Mucosa of gallbladder (tissue), 1 donor: ENCODE data around the gene CTCF. TPM values are rescaled to one million over a fixed set of nuclear protein-coding genes. Genes with fewer than 3 reads are reported as not detected.

Experiments used
- DNase-seq: peaks from one replicate; pipeline ENCODE4 v3.0.0-alpha.2; 2020; ENCODE audit warnings: low spot score
- total RNA-seq: library from RNA; stranded (reverse); gene quantifications from one replicate; pipeline ENCODE4 v1.2.1, GENCODE V29; 2021
- donor health status: DM: no; HTN: no; CAD: no.

CTCF gene
- total RNA-seq, 1 donor from 2014 or later: 39.8 TPM

- no peak for DNase-seq
Observed at GRCh38 chr16:67651039-67651438, 88.7 kb downstream of the CTCF start.

DNA sequence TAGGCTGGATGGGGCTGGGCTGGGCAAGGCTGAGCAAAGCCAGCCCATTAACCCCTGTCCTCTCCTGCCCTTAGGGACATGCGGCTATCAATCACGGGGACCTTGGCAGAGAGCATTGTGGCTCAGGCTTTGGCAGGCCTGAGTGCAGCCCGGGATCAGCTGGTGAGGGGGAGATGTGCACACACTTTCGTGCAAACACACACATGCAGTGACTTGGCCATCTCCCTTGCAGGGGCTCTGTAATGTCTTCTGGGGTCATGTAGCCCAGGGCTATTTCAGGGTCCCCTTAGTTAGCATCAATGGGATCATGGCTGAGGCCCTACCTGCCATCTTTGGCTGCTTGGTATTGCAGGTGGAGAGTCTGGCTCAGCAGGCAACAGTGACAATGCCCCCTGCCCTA is 89.5 kb downstream of the CTCF start:
- no peak for DNase-seq

- no peak for DNase-seq
Observed at GRCh38 chr16:67652578-67653127, 90.3 kb downstream of the CTCF start.

DNA sequence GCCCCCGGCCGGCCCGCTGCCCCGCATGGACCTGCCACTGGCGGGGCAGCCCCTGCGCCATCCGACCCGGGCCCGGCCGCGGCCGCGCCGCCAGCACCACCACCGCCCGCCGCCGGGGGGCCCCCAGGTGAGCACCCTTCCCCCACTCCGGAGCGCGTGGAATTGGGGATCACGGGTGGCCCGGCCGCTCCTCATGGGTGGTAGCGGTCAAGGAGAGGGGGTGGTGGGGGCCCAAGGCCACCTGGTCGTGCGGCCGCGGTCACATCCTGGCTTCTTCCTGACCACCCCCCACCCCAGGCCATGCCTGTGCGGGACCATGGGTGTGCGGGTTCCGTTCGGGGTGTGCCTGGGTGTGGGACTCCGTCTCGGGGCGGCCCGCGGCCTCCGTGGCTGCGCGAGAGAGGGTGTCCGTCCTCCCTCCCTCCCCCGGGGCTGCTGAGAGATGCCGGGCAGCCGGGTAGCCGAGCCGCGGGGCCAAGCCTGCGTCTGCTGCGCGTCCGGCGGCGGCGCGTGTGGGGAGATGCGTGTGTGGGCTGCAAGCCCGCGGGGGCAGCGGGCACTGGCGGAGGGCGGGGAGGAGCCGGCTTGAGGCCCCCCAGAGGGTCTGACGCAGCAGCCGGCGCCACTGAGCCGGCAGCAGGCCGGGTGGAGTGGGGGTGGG is 90.9 kb downstream of the CTCF start:
- DNase-seq: no peak

DNA sequence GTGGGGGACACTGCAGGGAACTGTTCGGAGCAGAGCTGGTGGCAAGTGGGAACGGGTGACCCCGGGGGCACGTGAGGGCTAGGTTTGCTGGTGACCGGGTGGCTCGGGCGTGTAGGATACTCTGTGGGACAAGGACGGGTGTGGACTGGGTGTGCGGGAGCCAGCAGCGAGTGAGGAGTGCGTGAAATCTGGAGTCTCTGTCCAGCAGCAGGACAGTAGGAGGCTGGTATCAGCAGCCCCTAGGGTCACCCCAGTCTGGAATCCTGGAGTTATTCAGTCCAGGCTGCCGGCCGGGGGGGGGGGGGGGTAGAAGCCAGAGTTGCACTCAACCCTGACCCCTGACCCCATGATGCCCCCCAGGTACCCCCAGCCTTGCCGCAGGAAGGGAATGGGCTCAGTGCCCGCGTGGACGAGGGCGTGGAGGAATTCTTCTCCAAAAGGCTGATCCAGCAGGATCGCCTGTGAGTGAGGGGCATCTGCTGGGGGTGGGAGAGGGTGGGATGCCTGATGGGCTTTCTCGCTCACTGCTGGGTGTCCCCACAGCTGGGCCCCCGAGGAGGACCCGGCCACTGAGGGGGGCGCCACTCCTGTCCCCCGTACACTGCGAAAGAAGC is 91.6 kb downstream of the CTCF start:
- DNase-seq: no peak

DNA sequence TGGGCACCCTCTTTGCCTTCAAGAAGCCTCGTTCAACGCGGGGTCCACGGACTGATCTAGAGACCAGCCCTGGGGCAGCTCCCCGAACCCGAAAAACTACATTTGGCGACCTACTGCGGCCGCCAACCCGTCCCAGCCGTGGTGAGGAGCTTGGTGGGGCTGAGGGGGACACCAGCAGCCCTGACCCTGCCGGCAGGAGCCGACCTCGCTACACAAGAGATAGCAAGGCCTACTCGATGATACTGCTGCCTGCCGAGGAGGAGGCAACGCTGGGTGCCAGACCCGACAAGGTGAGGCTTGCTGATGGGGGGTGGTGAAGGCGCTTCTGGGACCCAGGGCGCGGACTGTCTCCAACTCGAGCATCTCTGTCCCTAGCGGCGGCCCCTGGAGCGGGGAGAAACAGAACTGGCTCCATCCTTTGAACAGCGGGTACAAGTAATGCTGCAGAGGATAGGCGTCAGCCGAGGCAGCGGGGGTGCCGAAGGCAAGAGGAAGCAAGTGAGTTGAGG is 92.1 kb downstream of the CTCF start:
- no peak for DNase-seq

- DNase-seq: no peak
Observed at GRCh38 chr16:67655363-67655762, 93.0 kb downstream of the CTCF start.

- DNase-seq: no peak
Observed at GRCh38 chr16:67656344-67657016, 94.2 kb downstream of the CTCF start.

DNA sequence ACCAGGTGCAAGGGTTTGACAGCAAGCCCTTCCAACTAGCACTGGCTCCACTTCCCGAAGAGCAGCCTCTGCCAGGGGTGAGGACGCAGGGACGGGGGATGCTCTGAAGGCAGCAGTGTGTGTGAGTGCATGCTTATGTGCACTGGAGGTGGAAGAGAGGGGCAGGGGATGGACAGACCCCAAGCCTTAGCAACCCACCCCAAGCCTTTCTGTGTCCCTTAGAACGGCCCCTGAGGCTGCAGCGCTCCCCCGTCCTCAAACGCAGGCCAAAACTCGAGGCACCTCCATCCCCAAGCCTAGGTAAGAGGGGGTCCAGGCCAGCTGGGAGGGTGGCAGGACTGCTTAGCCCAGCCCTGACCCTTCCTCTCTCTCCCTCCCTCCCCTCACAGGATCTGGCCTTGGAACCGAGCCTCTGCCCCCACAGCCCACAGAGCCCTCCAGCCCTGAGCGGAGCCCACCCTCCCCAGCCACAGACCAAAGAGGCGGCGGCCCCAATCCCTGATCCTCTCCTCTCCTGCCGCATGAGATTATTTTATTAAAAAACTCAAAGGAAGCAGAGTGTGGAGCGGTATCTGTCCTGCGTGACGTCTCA is 94.8 kb downstream of the CTCF start:
- DNase-seq: no peak

DNA sequence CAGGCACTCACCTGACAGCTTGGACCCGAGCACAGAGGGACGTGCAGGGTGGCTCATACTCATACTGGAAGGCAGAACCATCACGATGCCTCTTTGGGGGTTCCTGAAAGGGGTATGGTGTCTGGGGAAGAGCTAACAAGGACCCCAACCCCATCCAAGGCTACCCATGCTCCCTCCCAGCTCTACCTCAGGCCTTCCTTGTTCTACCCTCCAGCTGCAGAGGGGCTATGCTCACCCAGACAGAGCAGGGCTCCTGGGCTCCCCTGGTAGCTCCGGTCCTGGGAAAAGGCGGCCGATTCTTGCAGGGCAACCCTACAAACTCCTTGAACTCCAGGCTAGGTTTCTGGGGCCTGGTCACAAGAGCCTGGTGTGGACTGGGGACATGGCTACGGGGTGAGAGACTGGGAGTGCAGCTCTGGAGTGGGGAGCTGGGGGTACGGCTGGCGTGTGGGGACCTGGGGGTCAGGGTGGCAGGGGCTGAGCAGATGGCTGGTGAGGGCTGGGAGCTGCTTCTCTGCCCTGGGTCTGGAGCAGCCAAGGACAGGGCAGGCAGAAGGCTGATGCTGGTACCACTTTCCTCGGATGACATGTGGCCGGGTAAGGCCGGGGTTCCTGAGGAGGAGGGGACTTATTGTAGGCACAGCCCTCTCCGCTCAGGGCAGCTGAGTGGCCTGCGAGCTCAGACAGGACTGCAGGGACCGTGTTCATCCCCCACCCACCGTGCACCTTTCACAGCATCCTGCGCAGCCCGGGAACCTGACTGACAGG is 95.6 kb downstream of the CTCF start:
- no peak for DNase-seq

- no peak for DNase-seq
Observed at GRCh38 chr16:67658849-67659674, 96.7 kb downstream of the CTCF start.

DNA sequence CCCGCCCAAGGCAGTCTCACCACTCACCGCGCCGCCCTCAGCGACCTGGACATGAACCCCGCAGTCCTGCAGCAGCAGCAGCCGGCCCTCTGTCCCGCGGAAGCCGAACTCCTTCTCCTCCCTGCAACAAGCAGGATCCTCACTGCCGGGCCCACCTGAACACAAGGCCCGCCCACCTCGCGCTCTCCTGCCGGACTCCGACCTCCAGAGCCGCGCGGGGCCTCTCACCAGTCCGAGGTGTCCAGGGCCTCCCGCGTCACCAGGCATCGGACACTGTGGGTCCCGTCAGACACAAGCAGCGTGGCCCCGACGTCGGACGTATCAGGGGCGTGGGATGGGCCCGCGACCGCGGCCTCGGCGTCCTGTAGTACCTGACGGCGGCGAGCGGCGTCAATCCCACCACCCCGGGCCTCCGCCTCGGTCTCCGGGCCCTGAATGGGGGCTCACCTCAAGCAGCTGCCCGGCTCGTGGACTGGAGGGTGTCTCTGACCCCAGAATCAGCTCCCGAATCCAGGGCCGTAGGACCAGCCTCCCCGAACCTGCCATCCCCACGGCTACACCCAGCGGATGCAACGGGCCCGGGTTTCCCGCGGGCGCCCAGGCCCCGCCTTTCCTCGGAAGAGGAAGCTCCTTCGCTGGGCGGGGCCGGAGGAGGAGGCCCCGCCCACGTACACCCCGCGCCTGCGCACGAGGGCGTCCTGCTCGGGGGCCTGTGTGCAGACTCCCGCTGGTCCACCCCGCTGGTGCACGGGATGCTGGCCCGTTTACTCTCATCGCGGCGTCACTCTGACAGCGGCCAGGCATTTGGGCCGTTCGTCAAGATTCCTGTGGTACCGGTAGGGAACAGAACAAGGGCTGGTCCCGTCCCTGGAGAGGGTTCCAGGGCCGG is 97.6 kb downstream of the CTCF start, which contains the start of gene ACD:
ACD (minus strand) TSS at position 586 of the 889 bp plus-strand sequence; CDS start at position 546, 40 bp downstream.
- DNase-seq: peak; percentile 92

DNA sequence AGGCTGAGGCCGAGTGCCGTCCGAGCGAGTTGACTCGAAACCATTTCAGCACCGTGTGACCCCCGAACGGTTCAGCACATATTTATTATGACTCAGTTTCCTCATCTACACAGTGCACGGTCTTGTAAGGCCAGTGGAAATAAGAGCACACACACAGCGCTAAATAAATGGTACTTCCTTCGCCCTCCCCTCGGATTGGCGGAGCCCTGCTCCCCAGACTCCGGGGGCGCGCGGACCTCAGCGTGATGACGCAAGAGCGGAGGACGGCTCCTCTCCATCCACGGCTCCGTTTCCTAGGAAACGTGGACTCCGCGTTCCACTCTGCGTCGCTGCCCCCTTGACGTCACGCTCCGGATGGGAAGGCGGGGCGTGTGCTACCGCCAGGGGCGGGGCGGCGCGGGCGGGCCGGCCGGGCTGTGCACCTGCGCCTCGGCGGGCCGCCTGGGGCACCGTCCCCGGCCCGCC is 98.3 kb downstream of the CTCF start, which contains the start of gene PARD6A:
PARD6A (plus strand) TSS at position 397 of the 465 bp plus-strand sequence. CDS start 79 bp downstream, outside the sequence.
- peak; percentile 95 for DNase-seq

- DNase-seq: no peak
Observed at GRCh38 chr16:67661101-67661761, 98.9 kb downstream of the CTCF start.

GRCh38 chr16:67661886-67662652 is 99.7 kb downstream of the CTCF start:
- no peak for DNase-seq

GRCh38 chr16:67662653-67663010 is 100.3 kb downstream of the CTCF start:
- no peak for DNase-seq

DNA sequence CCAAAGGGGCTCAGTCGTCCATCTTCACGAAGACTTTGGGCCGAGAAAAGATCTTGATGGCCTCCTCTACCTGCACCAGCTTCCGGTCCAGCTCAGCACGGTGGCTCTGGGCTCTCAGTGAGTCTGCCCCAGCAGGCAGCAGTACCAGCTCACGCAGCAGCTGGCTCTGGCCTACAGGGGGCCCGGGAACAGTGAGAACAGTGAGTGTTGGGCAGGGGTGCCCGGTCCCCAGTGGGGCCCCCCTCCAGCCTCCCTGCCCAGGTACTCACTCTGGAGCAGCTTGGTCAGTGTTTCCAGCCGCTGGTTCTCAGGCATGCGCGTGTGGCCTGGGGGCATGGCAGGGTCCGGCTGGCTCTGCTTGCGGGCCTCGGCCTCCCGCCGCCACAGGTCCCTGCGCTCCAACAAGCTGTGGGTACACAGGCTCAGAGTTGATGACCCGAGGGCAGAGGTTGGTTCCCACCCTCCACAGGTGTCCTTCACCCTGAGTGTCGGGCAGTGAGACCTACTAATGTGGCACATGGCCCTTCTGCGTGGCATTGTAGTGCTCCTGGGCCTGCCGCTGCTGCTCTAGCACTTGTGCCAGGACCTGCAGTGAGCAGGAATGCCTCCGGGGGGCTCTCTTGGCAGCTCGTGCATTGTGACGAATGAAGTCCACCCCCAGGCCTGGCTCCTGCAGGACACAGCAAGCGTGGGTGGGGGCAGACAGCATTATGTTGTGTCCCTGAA is 101.0 kb downstream of the CTCF start:
- no peak for DNase-seq
